ENCODE results near the gene SCGB1D2.

The SCGB1D2 gene

GRCh38 chr11:62221498-62221897 lies 20.5 kb upstream of the SCGB1D2 start:
- no CpG with 5 or more reads among the region's 3 CpGs for WGBS (ENCODE audit: extremely low coverage, insufficient coverage, low lambda C conversion rate)
- no peaks in the 10 kb centered on the region for H3K79me1 ChIP-seq (ENCODE audit: low read length)
- H3K79me2 ChIP-seq (ENCODE audit: control insufficient read depth, insufficient read depth, low read length) = no peaks in the 10 kb centered on the region

GRCh38 chr11:62223095-62223494 lies 18.9 kb upstream of the SCGB1D2 start:
- Histone ChIP-seq H3K4me2 (ENCODE audit: low read length) (no peak overlapping the region), H2AK5ac (ENCODE audit: low read length) (no peak overlapping the region), H3K27ac (ENCODE audit: low read depth, low read length) (no peak overlapping the region), H3K79me1 (ENCODE audit: low read length) (no peaks in the 10 kb centered on the region), H3K36me3 (ENCODE audit: control insufficient read depth, insufficient read depth, low read length) (no peaks in the 10 kb centered on the region), H2BK5ac (ENCODE audit: low read length) (no peak overlapping the region), H4K5ac (ENCODE audit: low read length) (no peak overlapping the region), H2BK15ac (replicated peaks; ENCODE audit: low read depth) (no peak overlapping the region), H4K8ac (ENCODE audit: low read depth, low read length) (no peak overlapping the region), H3K23ac (ENCODE audit: low read length) (no peak overlapping the region), H2BK120ac (ENCODE audit: low read depth, low read length) (no peak overlapping the region), H3K4me1 (ENCODE audit: control insufficient read depth, low read depth, low read length) (no peaks in the 10 kb centered on the region), H3K18ac (ENCODE audit: low read length) (no peak overlapping the region), H3K79me2 (ENCODE audit: control insufficient read depth, insufficient read depth, low read length) (no peaks in the 10 kb centered on the region), H3K4me3 (ENCODE audit: low read length) (no peak overlapping the region), H3K4ac (ENCODE audit: low read depth, low read length) (no peak overlapping the region), H3K56ac (ENCODE audit: low read length) (no peak overlapping the region), H3K9ac (ENCODE audit: low read length) (no peak overlapping the region), H3K27me3 (ENCODE audit: insufficient read depth, low read length, poor library complexity) (no peaks in the 10 kb centered on the region)
- peak; percentile 17 for DNase-seq

More at GRCh38 chr11:62221498-62221897, 20.5 kb upstream of the SCGB1D2 start:
- no peaks in the 10 kb centered on the region for H3K27me3 ChIP-seq (ENCODE audit: insufficient read depth, low read length, poor library complexity)
- H3K4me1 ChIP-seq (ENCODE audit: control insufficient read depth, low read depth, low read length) = no peaks in the 10 kb centered on the region
- H4K5ac ChIP-seq (ENCODE audit: low read length) = no peak overlapping the region
- no peak overlapping the region for H3K27ac ChIP-seq (ENCODE audit: low read depth, low read length)
- H3K4me2 ChIP-seq (ENCODE audit: low read length) = no peak overlapping the region
- H4K8ac ChIP-seq (ENCODE audit: low read depth, low read length) = no peak overlapping the region
- H3K4ac ChIP-seq (ENCODE audit: low read depth, low read length) = no peak overlapping the region
- no peak overlapping the region for H2AK5ac ChIP-seq (ENCODE audit: low read length)
- H3K56ac ChIP-seq (ENCODE audit: low read length) = no peak overlapping the region
- H2BK5ac ChIP-seq (ENCODE audit: low read length) = no peak overlapping the region
- H3K9ac ChIP-seq (ENCODE audit: low read length) = no peak overlapping the region
- H3K36me3 ChIP-seq (ENCODE audit: control insufficient read depth, insufficient read depth, low read length) = no peaks in the 10 kb centered on the region
- DNase-seq = no peak
- H2BK15ac ChIP-seq (replicated peaks; ENCODE audit: low read depth) = no peak overlapping the region
- no peak overlapping the region for H3K4me3 ChIP-seq (ENCODE audit: low read length)
- H3K23ac ChIP-seq (ENCODE audit: low read length) = no peak overlapping the region
- no peak overlapping the region for H3K18ac ChIP-seq (ENCODE audit: low read length)
- H2BK120ac ChIP-seq (ENCODE audit: low read depth, low read length) = no peak overlapping the region

GRCh38 chr11:62233730-62234129 lies 8.3 kb upstream of the SCGB1D2 start:
- no peak overlapping the region for H2BK15ac ChIP-seq (replicated peaks; ENCODE audit: low read depth)
- H3K18ac ChIP-seq (ENCODE audit: low read length) = no peak overlapping the region
- H3K4me3 ChIP-seq (ENCODE audit: low read length) = no peak overlapping the region
- no peaks in the 10 kb centered on the region for H3K27me3 ChIP-seq (ENCODE audit: insufficient read depth, low read length, poor library complexity)
- H2BK5ac ChIP-seq (ENCODE audit: low read length) = no peak overlapping the region
- no peak overlapping the region for H3K27ac ChIP-seq (ENCODE audit: low read depth, low read length)
- no peak overlapping the region for H3K9ac ChIP-seq (ENCODE audit: low read length)
- no peak overlapping the region for H3K4me2 ChIP-seq (ENCODE audit: low read length)
- no peak overlapping the region for H2AK5ac ChIP-seq (ENCODE audit: low read length)
- H3K79me2 ChIP-seq (ENCODE audit: control insufficient read depth, insufficient read depth, low read length) = no peaks in the 10 kb centered on the region
- no peak overlapping the region for H3K56ac ChIP-seq (ENCODE audit: low read length)
- no peaks in the 10 kb centered on the region for H3K79me1 ChIP-seq (ENCODE audit: low read length)
- no peak overlapping the region for H3K23ac ChIP-seq (ENCODE audit: low read length)
- no peak for DNase-seq
- no peak overlapping the region for H4K8ac ChIP-seq (ENCODE audit: low read depth, low read length)
- H2BK120ac ChIP-seq (ENCODE audit: low read depth, low read length) = no peak overlapping the region
- H4K5ac ChIP-seq (ENCODE audit: low read length) = no peak overlapping the region
- no peaks in the 10 kb centered on the region for H3K4me1 ChIP-seq (ENCODE audit: control insufficient read depth, low read depth, low read length)
- no peaks in the 10 kb centered on the region for H3K36me3 ChIP-seq (ENCODE audit: control insufficient read depth, insufficient read depth, low read length)
- no peak overlapping the region for H3K4ac ChIP-seq (ENCODE audit: low read depth, low read length)

GRCh38 chr11:62236187-62236586 lies 5.9 kb upstream of the SCGB1D2 start:
- Histone ChIP-seq H4K8ac (ENCODE audit: low read depth, low read length) (no peak overlapping the region), H3K23ac (ENCODE audit: low read length) (no peak overlapping the region), H3K4me1 (ENCODE audit: control insufficient read depth, low read depth, low read length) (no peaks in the 10 kb centered on the region), H3K56ac (ENCODE audit: low read length) (no peak overlapping the region), H3K4ac (ENCODE audit: low read depth, low read length) (no peak overlapping the region), H2AK5ac (ENCODE audit: low read length) (no peak overlapping the region), H2BK5ac (ENCODE audit: low read length) (no peak overlapping the region), H4K5ac (ENCODE audit: low read length) (no peak overlapping the region), H3K9ac (ENCODE audit: low read length) (no peak overlapping the region), H3K4me3 (ENCODE audit: low read length) (no peak overlapping the region), H3K27ac (ENCODE audit: low read depth, low read length) (no peak overlapping the region), H2BK15ac (replicated peaks; ENCODE audit: low read depth) (no peak overlapping the region), H2BK120ac (ENCODE audit: low read depth, low read length) (no peak overlapping the region), H3K27me3 (ENCODE audit: insufficient read depth, low read length, poor library complexity) (no peaks in the 10 kb centered on the region), H3K4me2 (ENCODE audit: low read length) (no peak overlapping the region), H3K79me2 (ENCODE audit: control insufficient read depth, insufficient read depth, low read length) (no peaks in the 10 kb centered on the region), H3K18ac (ENCODE audit: low read length) (no peak overlapping the region), H3K79me1 (ENCODE audit: low read length) (no peaks in the 10 kb centered on the region), H3K36me3 (ENCODE audit: control insufficient read depth, insufficient read depth, low read length) (no peaks in the 10 kb centered on the region)
- no peak for DNase-seq
- no CpG with 5 or more reads among the region's 2 CpGs for WGBS (ENCODE audit: extremely low coverage, insufficient coverage, low lambda C conversion rate)

- H2BK120ac ChIP-seq (ENCODE audit: low read depth, low read length) = no peak overlapping the region
- H4K8ac ChIP-seq (ENCODE audit: low read depth, low read length) = no peak overlapping the region
- no peaks in the 10 kb centered on the region for H3K4me1 ChIP-seq (ENCODE audit: control insufficient read depth, low read depth, low read length)
- H4K5ac ChIP-seq (ENCODE audit: low read length) = no peak overlapping the region
- no peak overlapping the region for H3K4me3 ChIP-seq (ENCODE audit: low read length)
- no peak overlapping the region for H3K9ac ChIP-seq (ENCODE audit: low read length)
- H3K23ac ChIP-seq (ENCODE audit: low read length) = no peak overlapping the region
- no peaks in the 10 kb centered on the region for H3K79me2 ChIP-seq (ENCODE audit: control insufficient read depth, insufficient read depth, low read length)
- H2AK5ac ChIP-seq (ENCODE audit: low read length) = no peak overlapping the region
- no peaks in the 10 kb centered on the region for H3K79me1 ChIP-seq (ENCODE audit: low read length)
- no peak overlapping the region for H3K18ac ChIP-seq (ENCODE audit: low read length)
- no peak for DNase-seq
- H3K4me2 ChIP-seq (ENCODE audit: low read length) = no peak overlapping the region
- no peak overlapping the region for H2BK5ac ChIP-seq (ENCODE audit: low read length)
- no peaks in the 10 kb centered on the region for H3K36me3 ChIP-seq (ENCODE audit: control insufficient read depth, insufficient read depth, low read length)
- H3K4ac ChIP-seq (ENCODE audit: low read depth, low read length) = no peak overlapping the region
- no peak overlapping the region for H3K27ac ChIP-seq (ENCODE audit: low read depth, low read length)
- H3K27me3 ChIP-seq (ENCODE audit: insufficient read depth, low read length, poor library complexity) = no peaks in the 10 kb centered on the region
- WGBS (ENCODE audit: extremely low coverage, insufficient coverage, low lambda C conversion rate) = no CpG with 5 or more reads among the region's 4 CpGs
- H3K56ac ChIP-seq (ENCODE audit: low read length) = no peak overlapping the region
- H2BK15ac ChIP-seq (replicated peaks; ENCODE audit: low read depth) = no peak overlapping the region
Measured at GRCh38 chr11:62237499-62237898, 4.5 kb upstream of the SCGB1D2 start.

- H3K4me1 ChIP-seq (ENCODE audit: control insufficient read depth, low read depth, low read length) = no peaks in the 10 kb centered on the region
Measured at GRCh38 chr11:62238151-62238550, 3.9 kb upstream of the SCGB1D2 start.

More at GRCh38 chr11:62238151-62238550, 3.9 kb upstream of the SCGB1D2 start:
- no CpG with 5 or more reads among the region's 4 CpGs for WGBS (ENCODE audit: extremely low coverage, insufficient coverage, low lambda C conversion rate)
- Histone ChIP-seq H3K4me2 (ENCODE audit: low read length) (no peak overlapping the region), H3K79me2 (ENCODE audit: control insufficient read depth, insufficient read depth, low read length) (no peaks in the 10 kb centered on the region), H3K23ac (ENCODE audit: low read length) (no peak overlapping the region), H3K79me1 (ENCODE audit: low read length) (no peaks in the 10 kb centered on the region), H2BK5ac (ENCODE audit: low read length) (no peak overlapping the region), H3K4me3 (ENCODE audit: low read length) (no peak overlapping the region), H3K27me3 (ENCODE audit: insufficient read depth, low read length, poor library complexity) (no peaks in the 10 kb centered on the region), H3K27ac (ENCODE audit: low read depth, low read length) (no peak overlapping the region), H2BK120ac (ENCODE audit: low read depth, low read length) (no peak overlapping the region), H3K36me3 (ENCODE audit: control insufficient read depth, insufficient read depth, low read length) (no peaks in the 10 kb centered on the region), H3K18ac (ENCODE audit: low read length) (no peak overlapping the region), H2AK5ac (ENCODE audit: low read length) (no peak overlapping the region), H3K56ac (ENCODE audit: low read length) (no peak overlapping the region), H3K9ac (ENCODE audit: low read length) (no peak overlapping the region), H3K4ac (ENCODE audit: low read depth, low read length) (no peak overlapping the region), H4K8ac (ENCODE audit: low read depth, low read length) (no peak overlapping the region), H4K5ac (ENCODE audit: low read length) (no peak overlapping the region), H2BK15ac (replicated peaks; ENCODE audit: low read depth) (no peak overlapping the region)
- DNase-seq = no peak
